Spleen (tissue), 7 donors: Measurements from ENCODE around the gene FUCA1.

ENCODE experiments used
- POLR2A ChIP-seq, 3 donors: fragments of 450-650 bp; IDR thresholded peaks; one replicate each; pipeline ENCODE4 v1.5.1; 2017; ENCODE audit warnings: antibody characterized with exemption in 3 of 3, mild to moderate bottlenecking in 1 of 3
- POLR2AphosphoS5 ChIP-seq, 3 donors: sonication (generic); formaldehyde crosslinking; IDR thresholded peaks; one replicate each; pipeline ENCODE4 v1.5.1; 2017; ENCODE audit warnings: antibody characterized with exemption in 3 of 3
- TF ChIP-seq, protein P1 (sequence below), 11 experiments: fragments of 200-600 bp in 7 of 11; fragments of 450-650 bp in 4 of 11; sonication (generic) in 4 of 11; IDR thresholded peaks in 8 of 11; conservative IDR thresholded peaks in 3 of 11; 1 replicate in 7 of 11; 2 replicates in 4 of 11; pipeline versions ENCODE4 v1.4.0 to v1.8.0; 2016 to 2021; ENCODE audit warnings: antibody characterized with exemption in 11 of 11, inconsistent platforms in 4 of 11, mild to moderate bottlenecking in 1 of 11
- donor health status: DM: no; HTN: no; CAD: no; lungs with moderate emphysema.
- donor health status: DM: no; HTN: no; CAD: no.
- donor health status: DM: no; HTN: no; CAD: no.

DNA sequence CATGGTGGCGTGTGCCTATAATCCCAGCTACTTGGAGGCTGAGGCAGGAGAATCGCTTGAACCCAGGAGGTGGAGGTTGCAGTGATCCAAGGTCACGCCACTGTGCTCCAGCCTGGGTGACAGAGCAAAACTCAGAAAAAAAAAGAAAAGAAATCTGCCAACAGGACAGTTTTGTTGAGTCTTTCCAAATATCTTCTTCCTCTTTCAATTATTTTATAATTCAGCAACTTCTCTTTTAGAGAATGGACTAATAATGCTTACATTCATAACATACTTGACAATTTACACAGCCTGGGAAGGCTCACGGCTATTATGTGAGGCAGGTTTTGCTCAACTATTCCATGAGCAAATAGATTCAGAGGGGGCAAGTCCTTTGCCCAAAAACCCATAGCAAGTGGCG is 27.0 kb upstream of the FUCA1 start:
- TF ChIP-seq, protein P1, sequence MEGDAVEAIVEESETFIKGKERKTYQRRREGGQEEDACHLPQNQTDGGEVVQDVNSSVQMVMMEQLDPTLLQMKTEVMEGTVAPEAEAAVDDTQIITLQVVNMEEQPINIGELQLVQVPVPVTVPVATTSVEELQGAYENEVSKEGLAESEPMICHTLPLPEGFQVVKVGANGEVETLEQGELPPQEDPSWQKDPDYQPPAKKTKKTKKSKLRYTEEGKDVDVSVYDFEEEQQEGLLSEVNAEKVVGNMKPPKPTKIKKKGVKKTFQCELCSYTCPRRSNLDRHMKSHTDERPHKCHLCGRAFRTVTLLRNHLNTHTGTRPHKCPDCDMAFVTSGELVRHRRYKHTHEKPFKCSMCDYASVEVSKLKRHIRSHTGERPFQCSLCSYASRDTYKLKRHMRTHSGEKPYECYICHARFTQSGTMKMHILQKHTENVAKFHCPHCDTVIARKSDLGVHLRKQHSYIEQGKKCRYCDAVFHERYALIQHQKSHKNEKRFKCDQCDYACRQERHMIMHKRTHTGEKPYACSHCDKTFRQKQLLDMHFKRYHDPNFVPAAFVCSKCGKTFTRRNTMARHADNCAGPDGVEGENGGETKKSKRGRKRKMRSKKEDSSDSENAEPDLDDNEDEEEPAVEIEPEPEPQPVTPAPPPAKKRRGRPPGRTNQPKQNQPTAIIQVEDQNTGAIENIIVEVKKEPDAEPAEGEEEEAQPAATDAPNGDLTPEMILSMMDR (IDR thresholded peaks at IDR 0.05 in 8 of 11, conservative IDR thresholded peaks at IDR 0.05 in 3 of 11) = no peak
- TF ChIP-seq POLR2A (IDR thresholded peaks at IDR 0.05) = no peak
- TF ChIP-seq POLR2AphosphoS5 (IDR thresholded peaks at IDR 0.05) = no peak
